HG03196 (cell line): ENCODE data around the gene VRK1.
A peak's percentile ranks its signal among the peaks of the same experiment; 100 is the strongest.
"Not testable (repeated sequence)": the region's sequence is repeated elsewhere in the genome, so short reads cannot be mapped to it uniquely, and the experiment has no call there.

Source experiments
- ATAC-seq: cut with Tn5 transposase; IDR thresholded peaks from one replicate; pipeline ENCODE4 v1.9.1; 2021; ENCODE audit not compliant: unreplicated experiment

VRK1 gene

DNA sequence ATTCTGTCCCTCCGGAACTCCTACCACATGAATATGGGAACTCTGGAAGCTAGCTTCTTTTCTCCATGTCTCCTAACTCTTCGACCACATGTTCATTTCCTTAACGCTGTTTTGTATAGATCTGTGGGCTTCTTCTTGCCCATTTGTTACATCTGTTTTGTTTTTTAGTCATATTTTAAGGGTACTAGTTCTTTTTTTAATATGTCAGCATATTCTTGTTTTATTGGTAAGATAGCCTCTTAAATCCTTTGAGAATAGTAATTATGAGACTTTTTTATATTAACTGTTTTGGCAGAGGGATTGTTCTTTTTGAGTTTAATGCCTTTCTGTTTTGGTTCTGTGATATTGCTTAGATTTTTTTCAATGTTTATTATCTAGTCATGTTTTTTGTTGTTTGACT, 70.5 kb downstream of the VRK1 start:
- no peak for ATAC-seq

DNA sequence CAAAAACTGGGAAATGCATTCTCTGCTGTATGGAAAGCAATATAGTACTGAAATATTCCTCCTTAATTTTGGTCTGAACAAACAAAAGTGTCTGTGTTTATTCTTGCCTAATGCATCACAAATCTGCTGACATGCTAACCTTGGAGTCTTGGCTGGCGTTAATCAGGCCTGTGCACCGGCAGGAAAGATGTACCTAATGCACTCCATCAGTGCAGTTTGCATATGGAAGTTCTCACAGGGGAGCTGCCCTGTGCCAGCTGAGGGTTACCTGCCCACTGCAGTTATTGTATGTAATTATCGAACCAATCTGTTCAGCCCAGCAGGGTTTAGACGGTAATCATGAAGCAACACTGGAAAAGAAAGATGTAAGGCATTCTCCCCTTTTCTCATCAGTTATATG, 76.9 kb downstream of the VRK1 start:
- no peak for ATAC-seq

DNA sequence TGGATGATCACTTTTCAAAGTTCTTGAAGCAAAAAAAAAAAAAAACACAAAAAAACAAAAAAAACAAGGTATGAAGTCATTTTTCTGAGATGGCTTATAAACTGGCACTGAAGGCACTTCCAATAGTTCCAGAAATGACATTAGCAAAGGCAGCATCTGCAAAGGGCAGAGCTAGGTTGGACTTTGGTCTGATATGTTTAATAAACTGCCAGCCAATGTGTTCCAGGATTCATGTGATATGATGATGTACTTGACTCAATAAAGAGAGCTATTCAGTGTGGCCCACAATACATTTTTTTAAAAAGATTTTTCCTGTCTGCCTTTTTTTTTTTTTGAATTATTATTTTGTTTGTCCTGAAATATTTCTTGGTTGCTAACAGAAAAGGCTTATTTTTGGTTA, 79.6 kb downstream of the VRK1 start:
- ATAC-seq, result no peak

DNA sequence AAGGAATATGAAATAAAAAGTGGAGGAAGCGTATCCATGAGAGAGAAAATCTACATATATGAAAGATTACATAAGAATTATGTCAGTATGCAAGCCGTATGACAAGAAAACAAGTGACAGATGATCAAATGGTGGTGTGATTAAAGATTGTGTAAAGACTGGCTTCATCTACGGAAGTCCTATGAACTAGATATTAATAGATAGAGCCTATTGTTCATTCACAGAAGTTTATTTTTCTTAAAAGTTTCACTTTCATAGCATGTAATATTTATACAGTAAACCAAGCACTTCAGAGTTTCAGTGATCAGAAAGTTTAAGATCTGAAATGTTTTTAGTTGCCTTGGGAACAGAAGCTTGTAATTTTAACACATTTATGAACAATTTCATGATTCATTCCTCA, 84.5 kb downstream of the VRK1 start:
- peak; percentile 84 for ATAC-seq

DNA sequence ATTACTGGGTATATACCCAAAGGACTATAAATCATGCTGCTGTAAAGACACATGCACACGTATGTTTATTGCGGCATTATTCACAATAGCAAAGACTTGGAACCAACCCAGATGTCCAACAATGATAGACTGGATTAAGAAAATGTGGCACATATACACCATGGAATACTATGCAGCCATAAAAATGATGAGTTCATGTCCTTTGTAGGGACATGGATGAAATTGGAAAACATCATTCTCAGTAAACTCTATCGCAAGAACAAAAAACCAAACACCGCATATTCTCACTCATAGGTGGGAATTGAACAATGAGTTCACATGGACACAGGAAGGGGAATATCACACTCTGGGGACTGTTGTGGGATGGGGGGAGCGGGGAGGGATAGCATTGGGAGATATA, 86.8 kb downstream of the VRK1 start:
- ATAC-seq, result not testable (repeated sequence)

DNA sequence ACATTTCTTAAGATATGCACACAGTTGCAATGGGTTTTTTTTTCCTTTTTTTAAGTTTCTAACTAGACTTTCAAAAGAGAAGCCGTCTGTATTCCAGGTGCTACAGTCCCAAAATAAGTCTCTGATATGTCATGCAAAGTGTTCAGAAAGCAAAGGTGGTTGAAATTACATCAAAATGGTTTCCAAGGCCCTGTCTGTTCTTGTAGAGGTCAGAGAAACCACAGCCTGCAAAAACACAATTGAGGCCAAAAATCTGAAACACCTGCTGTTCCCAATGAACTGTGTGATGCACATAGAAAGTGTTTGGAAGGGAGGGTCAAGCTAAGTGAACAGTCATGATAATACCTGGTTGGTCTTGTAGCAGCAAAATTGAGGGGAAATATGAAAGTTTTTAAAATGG, 91.0 kb downstream of the VRK1 start:
- ATAC-seq, result peak; percentile 55

DNA sequence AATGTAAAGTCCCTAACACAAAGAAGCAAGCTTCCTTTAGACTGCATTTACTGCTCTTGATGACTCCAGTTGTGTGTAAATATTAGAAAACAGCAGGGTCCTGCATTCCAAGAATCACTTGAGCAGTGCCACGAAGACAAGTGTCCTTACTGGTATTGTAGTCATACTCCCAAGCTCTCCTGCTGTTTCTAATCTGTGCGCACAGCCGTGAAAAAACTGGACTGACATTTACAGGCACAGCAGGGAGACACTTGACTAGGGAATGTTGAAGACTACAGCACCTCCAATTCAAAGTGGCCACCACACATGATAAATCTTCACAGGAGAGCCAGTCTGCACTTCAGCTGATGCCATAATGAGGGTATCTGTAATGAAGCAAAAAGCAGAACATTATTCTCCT, 91.4 kb downstream of the VRK1 start:
- no peak for ATAC-seq

DNA sequence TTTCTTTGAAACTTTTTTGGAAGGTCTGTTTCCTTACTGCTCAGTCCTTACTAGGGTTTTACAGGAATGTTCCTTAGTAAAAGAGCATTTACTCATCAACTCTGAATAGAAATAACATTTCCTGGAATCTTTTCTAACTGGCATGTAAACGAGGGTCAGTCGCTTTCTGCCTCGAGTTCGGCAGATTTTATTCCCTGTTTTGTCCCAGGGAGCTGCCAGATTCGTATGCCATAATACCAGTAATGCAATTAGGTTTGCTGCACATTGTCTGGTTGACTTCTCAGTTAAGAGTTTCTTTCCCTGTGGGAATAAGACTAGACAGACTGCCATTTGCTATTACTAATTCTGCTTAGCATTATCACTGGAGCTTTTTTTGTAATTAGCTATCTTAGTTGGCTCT, 91.9 kb downstream of the VRK1 start:
- no peak for ATAC-seq

DNA sequence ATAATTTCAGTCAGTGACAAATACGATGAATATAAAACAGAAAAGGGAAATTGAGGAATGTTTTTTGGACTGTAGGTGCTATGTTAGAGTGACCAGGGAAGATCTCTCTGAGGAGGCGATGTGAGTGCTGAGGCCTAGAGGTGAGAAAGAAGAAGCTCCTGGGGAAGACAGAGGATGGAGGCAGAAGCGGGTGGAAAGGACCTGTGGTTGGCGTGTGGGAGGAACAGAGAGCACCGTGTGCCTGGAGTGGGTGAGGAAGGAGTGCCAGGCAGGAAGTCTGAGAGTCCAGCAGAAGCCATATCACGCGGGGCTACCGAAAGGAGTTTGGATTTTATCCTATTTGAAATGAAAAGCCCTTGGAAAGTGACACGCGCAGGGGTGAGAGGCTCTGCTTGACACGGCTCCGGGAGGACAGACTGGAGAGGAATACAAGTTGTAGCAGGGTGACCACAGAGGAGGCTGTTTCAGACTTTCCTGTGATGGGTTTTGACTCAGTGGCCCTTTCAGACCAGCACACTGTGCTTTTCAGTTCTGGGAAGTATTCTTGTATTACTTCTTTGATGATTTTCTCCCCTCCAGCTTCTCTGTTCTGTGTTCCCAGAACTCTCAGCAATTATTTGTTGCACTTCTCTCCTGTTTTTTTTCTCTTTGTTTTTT, 96.9 kb downstream of the VRK1 start:
- ATAC-seq, result no peak

DNA sequence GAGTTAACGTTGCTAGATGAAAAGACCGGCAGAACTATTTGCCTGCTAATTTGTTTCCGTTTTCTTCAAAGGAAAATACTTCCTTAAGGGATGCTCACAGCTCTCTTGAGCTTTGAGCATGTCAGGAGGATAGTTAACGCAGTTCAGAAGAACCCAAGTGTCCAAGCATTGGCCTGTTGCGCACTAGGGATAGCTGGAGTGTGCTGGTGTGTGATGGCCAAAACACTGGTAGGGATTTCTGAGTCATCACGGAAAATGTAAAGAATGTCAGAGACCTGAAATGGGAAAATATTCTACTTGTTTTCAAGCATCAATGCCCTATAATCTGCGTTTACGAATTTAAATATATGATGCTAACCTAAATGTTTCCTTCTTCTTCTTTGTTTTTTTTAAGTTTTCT, 97.8 kb downstream of the VRK1 start:
- ATAC-seq, result no peak

DNA sequence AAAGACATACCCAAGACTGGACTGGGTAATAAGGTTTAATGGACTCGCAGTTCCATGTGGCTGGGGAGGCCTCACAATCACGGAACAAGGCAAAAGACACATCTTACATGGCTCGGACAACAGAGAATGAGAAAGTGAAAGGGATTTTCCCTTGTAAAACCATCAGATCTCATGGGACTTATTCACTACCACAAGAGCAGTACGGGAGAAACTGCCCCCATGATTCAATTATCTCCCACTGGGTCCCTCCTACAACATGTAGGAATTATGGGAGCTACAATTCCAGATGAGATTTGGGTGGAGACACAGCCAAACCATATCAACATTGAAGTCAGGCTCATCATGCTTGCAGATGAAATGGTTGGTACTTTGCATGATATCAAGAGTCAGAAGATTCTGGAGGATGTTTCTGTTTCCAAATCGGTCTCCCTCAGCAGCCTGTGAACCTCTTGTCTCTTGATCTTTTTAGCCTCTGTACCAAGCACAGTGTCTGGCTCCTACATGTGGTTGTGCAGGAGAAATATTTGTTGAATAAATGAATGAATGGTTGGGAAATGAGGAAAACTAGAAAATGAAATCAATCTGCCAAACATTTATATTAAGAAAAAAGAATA, 98.6 kb downstream of the VRK1 start:
- ATAC-seq, result peak; percentile 75

DNA sequence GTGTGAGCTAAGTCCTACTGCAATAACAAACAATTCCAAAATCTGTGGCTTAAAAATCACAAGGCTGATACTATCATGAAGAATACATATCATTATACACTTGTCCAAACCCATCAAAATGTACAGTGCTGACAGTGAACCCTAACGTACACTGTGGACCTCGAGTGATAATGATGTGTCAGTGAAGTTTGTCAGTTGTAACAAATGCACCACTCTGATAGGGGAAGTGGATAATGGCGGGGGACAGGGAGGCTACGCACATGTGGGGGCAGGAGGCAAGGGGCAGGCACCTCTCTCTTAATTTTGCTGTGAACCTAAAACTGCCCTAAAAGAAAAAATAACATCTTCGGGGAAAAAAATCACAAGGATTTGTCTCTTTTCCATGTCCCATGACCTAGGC, 100.0 kb downstream of the VRK1 start:
- no peak for ATAC-seq

DNA sequence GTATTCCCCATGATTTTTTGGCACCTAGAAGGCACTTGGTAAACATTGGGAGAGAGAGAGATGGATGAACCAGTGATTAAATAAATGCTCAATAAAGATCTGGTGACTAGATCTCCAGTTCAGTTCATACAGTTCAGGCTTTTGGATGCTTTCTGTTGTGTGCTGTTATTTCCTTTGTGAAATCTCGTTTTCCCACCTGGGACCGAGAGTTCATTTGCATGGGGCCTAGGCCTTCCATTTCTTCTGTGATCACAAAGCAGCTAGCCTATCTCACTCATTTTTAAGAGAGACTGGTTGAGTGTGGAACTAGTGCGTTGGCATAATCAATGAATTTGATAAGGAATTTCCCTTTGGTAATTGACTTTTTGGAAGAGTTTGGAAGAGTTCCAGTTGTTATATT, 104.0 kb downstream of the VRK1 start:
- ATAC-seq, result peak; percentile 52

DNA sequence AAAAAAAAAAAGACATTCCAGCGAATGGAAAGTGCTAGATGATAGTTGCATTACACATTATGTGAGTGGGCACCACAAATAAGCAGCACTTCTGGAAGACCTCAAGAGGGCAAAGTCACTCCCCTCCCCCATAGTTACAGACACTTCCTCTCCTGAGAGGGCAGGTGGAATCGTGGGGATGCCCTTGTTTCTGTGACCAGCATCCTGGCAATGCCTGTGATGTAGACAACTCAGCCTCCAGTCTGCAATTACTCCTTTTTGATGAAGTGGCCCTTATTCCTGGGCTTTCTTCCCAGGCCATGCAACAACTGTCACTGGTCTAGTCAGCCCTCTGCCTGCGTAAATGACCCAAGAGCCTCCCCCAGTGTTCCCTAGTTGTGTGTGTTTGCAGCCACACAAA, 104.8 kb downstream of the VRK1 start:
- ATAC-seq, result no peak

DNA sequence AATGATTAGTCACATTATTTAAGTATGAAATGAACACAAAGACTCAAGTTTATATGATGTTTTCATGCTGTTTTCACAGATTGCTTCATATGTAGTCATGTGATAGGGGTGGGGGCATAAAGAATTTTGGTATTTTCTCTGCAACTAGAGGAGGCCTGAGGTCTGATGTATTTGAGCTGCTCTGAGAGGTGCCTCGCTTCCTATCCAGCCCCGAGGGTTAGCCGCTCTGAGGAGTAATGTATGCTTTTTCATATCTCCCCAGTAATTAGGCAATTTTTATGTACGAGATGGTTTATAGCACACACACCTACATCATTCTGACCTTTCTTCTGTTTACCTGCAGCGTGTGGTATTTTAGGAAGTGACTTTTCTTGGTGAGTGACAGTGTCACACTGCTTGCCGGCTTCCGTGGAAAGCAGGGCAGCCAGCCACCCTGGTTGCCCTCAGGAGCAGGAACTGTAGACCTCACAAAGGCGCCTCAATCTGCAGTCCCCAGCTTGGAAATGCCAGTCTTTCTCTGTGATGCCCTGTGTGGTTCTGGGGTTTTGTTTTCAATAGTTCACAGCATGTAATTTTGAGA, 106.4 kb downstream of the VRK1 start:
- no peak for ATAC-seq

DNA sequence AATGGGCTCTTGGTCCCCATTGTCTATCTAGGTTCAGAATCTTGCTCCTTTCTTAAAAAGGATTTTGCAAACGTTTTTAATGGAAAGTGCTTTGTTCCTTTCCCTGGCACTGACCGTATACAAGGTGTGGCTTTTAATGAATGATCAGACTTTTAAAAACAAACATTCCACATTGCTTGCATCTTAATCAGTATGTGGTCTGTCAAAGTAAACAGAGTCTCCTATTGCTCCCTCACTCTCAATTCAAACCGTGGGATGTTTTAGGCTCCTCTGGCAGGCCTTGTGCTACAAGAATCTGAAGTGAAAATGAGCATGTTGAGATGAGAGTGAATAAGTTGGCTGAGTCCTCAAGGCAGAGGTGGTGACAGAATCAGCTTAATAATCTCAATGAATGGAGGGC, 107.0 kb downstream of the VRK1 start:
- ATAC-seq, result no peak

DNA sequence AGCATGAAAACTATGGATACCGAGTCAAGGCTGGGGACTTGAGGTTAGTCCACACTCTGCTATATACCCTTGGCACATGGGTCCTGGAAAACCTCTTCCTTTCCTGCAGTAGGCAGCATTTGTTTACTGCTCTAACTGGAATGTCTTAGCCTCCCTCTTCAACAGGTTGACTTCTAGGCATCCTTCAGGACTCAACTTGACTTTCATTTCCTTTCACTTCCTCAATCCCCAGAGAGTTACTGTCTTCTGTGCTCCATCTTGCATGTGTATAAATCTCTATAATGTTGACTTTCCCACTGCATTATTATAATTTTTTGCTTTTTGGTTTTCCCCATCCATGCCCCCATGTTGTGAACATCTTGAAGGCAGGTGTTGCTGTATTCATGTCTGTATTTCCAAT, 107.9 kb downstream of the VRK1 start:
- no peak for ATAC-seq

DNA sequence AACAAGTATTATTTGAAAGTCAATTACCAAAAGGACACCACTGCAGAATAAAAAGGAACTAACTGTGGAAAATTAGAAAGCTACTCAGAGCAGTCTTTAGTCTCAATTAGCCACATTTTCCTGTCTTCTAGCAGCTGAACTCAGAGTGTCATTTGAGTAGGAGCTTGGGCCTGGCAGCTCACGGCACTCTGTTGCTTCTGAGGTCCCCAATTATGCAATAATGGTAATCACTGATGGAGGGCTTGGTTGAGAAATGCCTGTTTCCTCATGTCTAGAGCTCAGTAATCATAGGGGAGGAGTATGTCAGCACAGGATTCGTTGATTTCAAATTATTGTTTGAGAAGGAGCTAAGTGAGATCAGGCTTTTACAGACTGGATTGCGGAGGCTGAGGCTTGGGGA, 108.6 kb downstream of the VRK1 start:
- no peak for ATAC-seq

DNA sequence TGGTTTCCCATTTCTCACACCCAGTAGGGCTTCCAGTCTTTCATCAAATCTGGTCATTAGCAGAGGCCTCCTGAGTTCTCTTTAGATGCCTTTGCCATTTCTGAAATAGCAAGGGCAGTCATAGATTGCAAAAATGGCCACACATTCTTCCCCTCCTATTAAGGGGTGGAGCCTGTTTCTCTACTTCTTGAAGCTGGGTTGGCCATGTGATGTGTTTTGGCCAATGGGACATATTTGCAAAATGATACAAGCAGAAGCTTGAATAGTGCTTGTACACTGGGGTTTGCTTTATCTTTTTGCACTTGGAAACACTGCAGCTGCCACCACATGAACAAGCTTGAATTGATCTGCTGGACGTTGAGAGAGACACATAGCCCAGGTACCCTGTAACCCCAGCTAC, 109.3 kb downstream of the VRK1 start:
- ATAC-seq, result no peak

DNA sequence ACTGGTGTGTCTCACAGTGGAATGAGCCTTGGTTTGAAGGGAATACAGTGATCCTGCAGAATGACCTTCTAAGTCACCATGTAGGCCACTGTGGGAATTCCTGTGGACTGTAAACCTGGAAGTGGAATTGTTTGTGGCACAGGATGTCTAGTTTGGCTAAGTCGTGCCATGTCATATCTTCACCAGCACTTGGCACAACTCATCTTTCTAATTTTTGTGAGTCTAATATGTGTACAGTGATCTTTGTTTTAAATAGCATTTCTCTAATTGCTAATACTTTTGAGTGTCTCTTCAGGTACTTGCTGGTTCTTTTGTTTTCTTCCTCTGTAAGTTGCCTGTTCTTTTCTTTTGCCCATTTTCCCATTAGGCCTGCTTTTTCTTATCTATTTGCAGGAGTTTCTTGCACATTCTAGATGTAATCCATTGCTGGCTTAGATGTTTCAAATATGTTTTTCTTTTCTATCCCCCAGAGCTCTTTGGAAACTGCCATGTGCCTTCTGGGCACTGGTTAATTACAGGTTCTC, 112.7 kb downstream of the VRK1 start:
- no peak for ATAC-seq

DNA sequence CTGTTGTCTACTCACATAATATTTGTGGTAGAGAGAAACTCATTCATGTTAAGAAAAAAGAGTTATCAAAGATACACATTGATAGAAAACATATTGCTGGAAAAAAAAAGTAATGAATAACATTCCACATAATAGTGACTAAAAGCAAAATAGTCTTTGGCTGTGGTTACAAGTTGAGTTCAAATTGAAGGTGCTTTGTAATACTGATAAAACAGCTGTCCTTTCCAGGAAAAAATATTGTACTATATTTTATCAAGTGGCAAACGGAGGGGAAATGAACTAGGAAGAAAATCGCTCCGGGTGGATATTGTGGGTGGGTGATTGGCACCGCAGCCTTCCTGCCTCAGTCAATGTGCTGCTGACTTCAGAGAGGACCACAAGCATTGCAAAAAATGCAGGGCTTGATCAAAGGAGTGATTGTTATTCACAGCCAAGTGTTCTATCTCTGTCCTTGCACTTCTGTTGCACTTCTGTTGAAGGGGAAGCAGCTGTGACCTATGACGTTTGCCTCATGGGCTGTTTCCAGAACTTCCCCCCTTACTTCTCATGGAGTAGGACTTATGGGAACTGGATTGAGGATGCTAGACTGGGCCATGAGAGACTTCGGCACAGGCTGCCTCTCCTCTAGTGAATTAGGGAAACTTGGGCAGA, 114.4 kb downstream of the VRK1 start:
- ATAC-seq, result no peak

DNA sequence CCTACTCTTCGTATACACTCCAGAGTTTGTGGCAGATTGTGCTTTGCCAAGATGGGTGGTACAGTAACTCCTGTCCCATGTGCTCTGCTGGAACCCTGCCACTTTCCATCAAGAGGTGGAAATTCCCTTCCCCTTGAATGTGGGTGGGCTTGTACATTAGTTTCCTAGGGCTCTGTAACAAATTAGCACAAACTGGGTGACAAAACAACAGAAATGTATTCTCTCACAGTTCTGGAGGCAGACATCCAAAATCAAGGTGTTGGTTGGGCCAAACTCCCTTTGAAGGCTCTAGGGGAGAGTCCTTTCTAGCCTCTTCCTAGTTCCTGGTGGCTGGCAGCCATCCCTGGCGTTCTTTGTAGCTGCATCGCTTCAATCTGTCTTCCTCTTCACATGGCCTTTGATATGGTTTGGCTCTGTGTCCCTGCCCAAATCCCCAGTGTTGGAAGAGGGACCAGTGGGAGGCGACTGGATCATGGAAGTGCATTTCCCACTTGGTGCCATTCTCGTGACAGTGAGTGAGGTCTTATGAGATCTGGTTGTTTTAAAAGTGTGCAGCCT, 117.5 kb downstream of the VRK1 start:
- no peak for ATAC-seq
